MCF 10A (cell line): ENCODE data around the gene ACOT7. TPM values are rescaled to one million over a fixed set of nuclear protein-coding genes. Genes with fewer than 3 reads are reported as not detected.
A peak's percentile ranks its signal among the peaks of the same experiment; 100 is the strongest.

Source experiments
- Bru-seq: library from RNA; stranded (reverse); fragments of 400-500 nt; gene quantifications from one replicate; lab custom pipeline; 2021; lab: Mats Ljungman, UMichigan
- BruChase-seq, 2 experiments: library from RNA; stranded (reverse); fragments of 400-500 nt; gene quantifications; one replicate each; lab custom pipeline; 2021; lab: Mats Ljungman, UMichigan
- BruUV-seq: library from RNA; stranded (reverse); fragments of 400-500 nt; replicated peaks from 2 replicates; lab custom pipeline; 2021; lab: Mats Ljungman, UMichigan
- CTCF ChIA-PET: fragments of 300-600 bp; sonication (Branson Sonifier 250); formaldehyde crosslinking; extraction: SDS; loops from one replicate; lab custom pipeline; 2021; ENCODE audit warnings: antibody characterized with exemption, inconsistent platforms; lab: Yijun Ruan, JAX
- POLR2A ChIA-PET: fragments of 300-600, 350-650 bp; sonication (Branson Sonifier 250); formaldehyde crosslinking; extraction: SDS; loops from one replicate; lab custom pipeline; 2020; ENCODE audit warnings: antibody characterized with exemption, inconsistent platforms; lab: Yijun Ruan, JAX
- DNase-seq: peaks from one replicate; pipeline ENCODE4 v3.0.0-alpha.2; 2018; ENCODE audit not compliant: unreplicated experiment
- H3K27ac Mint-ChIP-seq: one replicate; pipeline ENCODE4 v1.8.0; 2022; ENCODE audit warnings: mild to moderate bottlenecking, low read depth, mixed read lengths; ENCODE audit not compliant: unreplicated experiment
- H3K27me3 Mint-ChIP-seq: one replicate; pipeline ENCODE4 v1.8.0; 2022; ENCODE audit warnings: mixed read lengths; ENCODE audit not compliant: insufficient read depth, unreplicated experiment
- H3K36me3 Mint-ChIP-seq: one replicate; pipeline ENCODE4 v1.8.0; 2022; ENCODE audit warnings: mild to moderate bottlenecking, moderate library complexity, mixed read lengths; ENCODE audit not compliant: insufficient read depth, unreplicated experiment
- H3K4me1 Mint-ChIP-seq: one replicate; pipeline ENCODE4 v1.8.0; 2022; ENCODE audit warnings: mixed read lengths; ENCODE audit not compliant: insufficient read depth, unreplicated experiment
- H3K4me3 Mint-ChIP-seq: one replicate; pipeline ENCODE4 v1.8.0; 2022; ENCODE audit warnings: mild to moderate bottlenecking, moderate library complexity, mixed read lengths; ENCODE audit not compliant: unreplicated experiment
- H3K9me3 Mint-ChIP-seq: one replicate; pipeline ENCODE4 v1.8.0; 2022; ENCODE audit warnings: mixed read lengths; ENCODE audit not compliant: unreplicated experiment
- CTCF ChIP-seq: fragments of 200-600 bp; IDR thresholded peaks from one replicate; pipeline ENCODE4 v1.8.0; 2022; ENCODE audit warnings: antibody characterized with exemption, mild to moderate bottlenecking; ENCODE audit not compliant: unreplicated experiment
- intact Hi-C: fragments of 100-400 bp; cut with micrococcal nuclease; formaldehyde crosslinking; loops from 2 replicates; pipeline ENCODE4 v1.14.1; 2022
- long read RNA-seq: library from polyadenylated mRNA; stranded (forward); transcript quantifications from one replicate; pipeline ENCODE4 v2.0.0, GENCODE V29; 2022
- total RNA-seq: library from RNA; stranded (reverse); gene quantifications from 2 replicates; pipeline ENCODE4 v1.2.3, GENCODE V29; 2022

Gene ACOT7
- total RNA-seq (110 and 117 TPM in 2 replicates), Bru-seq, nascent RNA (percentile 59 among the genes with signal in this experiment), BruChase-seq, experiment 1, labeled RNA remaining after a 6-hour chase (percentile 54 among the genes with signal in this experiment), BruChase-seq, experiment 2, labeled RNA remaining after a 2-hour chase (percentile 52 among the genes with signal in this experiment)
- long read RNA-seq, transcript ACOT7-204 (9 exons, 1,614 nt) = major isoform, 136 of 237 reads
- long read RNA-seq, transcript ACOT7-210 (9 exons, 1,403 nt) = minor isoform, 68 of 237 reads
- long read RNA-seq, partial matches to known transcripts = 18 of 237 reads
- long read RNA-seq, other reads (novel, unspliced or antisense) = 15 of 237 reads

GRCh38 chr1:6393400-6394187 is at the start of gene ACOT7:
ACOT7 (minus strand) TSS chr1:6393767; CDS start chr1:6393399, 368 bp downstream.
- Mint-ChIP-seq H3K36me3 (no peaks in the 10 kb centered on the region), H3K9me3 (no peaks in the 10 kb centered on the region), H3K4me1 (no peaks in the 10 kb centered on the region), H3K27me3 (no peaks in the 10 kb centered on the region), H3K4me3 (peak within 1 kb of the TSS; percentile 75), H3K27ac (peak within 1 kb of the TSS; percentile 91)
- ChIA-PET CTCF (interaction anchor here (0.7 to 6.7 kb wide), 6 partner anchors 10 to 814 kb away, joined by 3 to 59 read pairs (median 12); no protein-coding TSS in a partner anchor), POLR2A (interaction anchor here (0.6 to 5.6 kb wide), 14 partner anchors 9 to 204 kb away, joined by 3 to 38 read pairs (median 4); no protein-coding TSS in a partner anchor)
- TF ChIP-seq CTCF = peak; percentile 16
- intact Hi-C loops = no loop called here
- DNase-seq = peak; percentile 87
- BruUV-seq = no TSS peak

- CTCF ChIA-PET = interaction anchor here (0.6 to 1.2 kb wide), 2 partner anchors 18 to 195 kb away, joined by 3 read pairs; no protein-coding TSS in a partner anchor
- TF ChIP-seq CTCF = no peak
- no TSS peak for BruUV-seq
- no peak overlapping the region for H3K4me3 Mint-ChIP-seq
- POLR2A ChIA-PET = no interaction called here
- H3K27ac Mint-ChIP-seq = no peak overlapping the region
- intact Hi-C loops = no loop called here
- H3K4me1 Mint-ChIP-seq = peaks cover 18% of the 10 kb centered on the region
- no peaks in the 10 kb centered on the region for H3K36me3 Mint-ChIP-seq
- no peaks in the 10 kb centered on the region for H3K27me3 Mint-ChIP-seq
- no peaks in the 10 kb centered on the region for H3K9me3 Mint-ChIP-seq
- no peak for DNase-seq
These were observed 48.0 kb upstream of the ACOT7 start for GRCh38 chr1:6441586-6441985.

GRCh38 chr1:6440198-6441126 is 46.9 kb upstream of the ACOT7 start:
- intact Hi-C loops = no loop called here

More at GRCh38 chr1:6440198-6441126, 46.9 kb upstream of the ACOT7 start:
- Mint-ChIP-seq H3K9me3 (no peaks in the 10 kb centered on the region), H3K4me3 (no peak overlapping the region), H3K27me3 (no peaks in the 10 kb centered on the region), H3K27ac (no peak overlapping the region), H3K4me1 (peaks cover 18% of the 10 kb centered on the region), H3K36me3 (no peaks in the 10 kb centered on the region)
- no TSS peak for BruUV-seq
- ChIA-PET CTCF (interaction anchor here (0.6 to 7.2 kb wide), 9 partner anchors 12 to 235 kb away, joined by 3 to 118 read pairs (median 3); partner anchors contain the start of gene HES2), POLR2A (interaction anchor here (1.0 to 2.8 kb wide), 3 partner anchors 8 to 207 kb away, joined by 3 to 17 read pairs (median 4); no protein-coding TSS in a partner anchor)
- TF ChIP-seq CTCF = peak; percentile 13
- peak; percentile 55 for DNase-seq
